Measurements from ENCODE around the gene DRGX.

Gene DRGX

DNA sequence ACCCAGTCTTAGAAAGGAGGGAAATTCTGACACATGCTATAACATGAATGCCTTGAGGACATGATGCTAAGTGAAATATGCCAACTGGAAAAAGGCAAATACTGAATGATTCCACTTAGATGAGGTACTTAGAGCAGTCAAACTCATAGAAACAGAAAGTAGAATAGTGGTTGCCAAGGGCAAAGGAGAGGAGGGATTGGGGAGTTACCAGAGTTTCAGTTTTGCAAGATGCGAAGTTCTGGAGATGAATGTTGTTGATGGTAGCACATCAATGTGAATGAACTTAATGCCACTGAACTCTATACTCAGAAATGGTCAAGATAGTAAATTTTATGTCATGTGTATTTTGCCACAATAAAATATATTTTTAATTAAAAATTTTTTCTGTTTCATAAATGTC lies 38.9 kb downstream of the DRGX start:
- TF ChIP-seq, protein P1, sequence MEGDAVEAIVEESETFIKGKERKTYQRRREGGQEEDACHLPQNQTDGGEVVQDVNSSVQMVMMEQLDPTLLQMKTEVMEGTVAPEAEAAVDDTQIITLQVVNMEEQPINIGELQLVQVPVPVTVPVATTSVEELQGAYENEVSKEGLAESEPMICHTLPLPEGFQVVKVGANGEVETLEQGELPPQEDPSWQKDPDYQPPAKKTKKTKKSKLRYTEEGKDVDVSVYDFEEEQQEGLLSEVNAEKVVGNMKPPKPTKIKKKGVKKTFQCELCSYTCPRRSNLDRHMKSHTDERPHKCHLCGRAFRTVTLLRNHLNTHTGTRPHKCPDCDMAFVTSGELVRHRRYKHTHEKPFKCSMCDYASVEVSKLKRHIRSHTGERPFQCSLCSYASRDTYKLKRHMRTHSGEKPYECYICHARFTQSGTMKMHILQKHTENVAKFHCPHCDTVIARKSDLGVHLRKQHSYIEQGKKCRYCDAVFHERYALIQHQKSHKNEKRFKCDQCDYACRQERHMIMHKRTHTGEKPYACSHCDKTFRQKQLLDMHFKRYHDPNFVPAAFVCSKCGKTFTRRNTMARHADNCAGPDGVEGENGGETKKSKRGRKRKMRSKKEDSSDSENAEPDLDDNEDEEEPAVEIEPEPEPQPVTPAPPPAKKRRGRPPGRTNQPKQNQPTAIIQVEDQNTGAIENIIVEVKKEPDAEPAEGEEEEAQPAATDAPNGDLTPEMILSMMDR (conservative IDR thresholded peaks at IDR 0.05; ENCODE audit: low read depth, low read length) = no peak
- no peak overlapping the region for H3K4me3 ChIP-seq (ENCODE audit: low read length)

DNA sequence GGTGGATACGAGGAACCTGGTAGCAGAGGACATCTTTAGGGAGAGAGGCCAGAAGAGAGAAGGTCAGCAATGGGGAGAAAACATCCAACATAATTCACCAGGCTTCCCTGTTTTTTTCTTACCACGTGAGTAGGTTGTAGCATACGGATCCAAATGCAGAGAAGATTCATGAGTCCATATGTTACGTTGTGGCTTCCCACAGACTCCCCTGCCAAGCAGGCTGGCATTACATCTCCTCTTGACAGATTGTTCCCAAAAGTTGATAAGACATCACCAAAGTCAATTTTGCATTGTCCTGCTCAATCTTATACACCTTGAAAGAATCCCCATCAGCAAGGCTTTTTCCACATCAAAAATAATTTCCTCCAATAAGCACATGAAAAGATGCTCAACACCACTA lies 39.7 kb downstream of the DRGX start:
- TF ChIP-seq, protein P1 (conservative IDR thresholded peaks at IDR 0.05; ENCODE audit: low read depth, low read length) = no peak
- no peak overlapping the region for H3K4me3 ChIP-seq (ENCODE audit: low read length)
- DNase-seq (ENCODE audit: low read depth) = no peak

More for the DNA sequence above, 38.9 kb downstream of the DRGX start:
- DNase-seq (ENCODE audit: low read depth) = no peak

DNA sequence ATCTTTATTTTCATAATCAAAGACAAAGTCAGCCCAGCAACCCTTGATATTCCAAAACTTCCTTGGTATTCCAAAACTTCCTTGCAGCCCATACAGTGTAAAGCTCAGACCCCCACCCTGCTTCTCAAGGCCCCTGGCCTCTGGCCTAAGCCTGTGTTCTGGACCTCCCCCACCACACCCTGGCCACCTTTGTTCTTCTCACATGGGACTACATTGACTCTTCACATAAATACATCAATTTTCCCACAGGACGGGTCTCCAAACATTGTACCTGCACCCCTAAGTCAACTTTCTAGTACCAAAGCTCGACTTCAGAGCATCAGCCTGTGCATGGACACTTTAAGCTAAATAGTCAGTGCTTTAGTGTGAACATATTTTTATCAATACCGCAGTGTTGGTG lies 40.7 kb downstream of the DRGX start:
- no peak for DNase-seq (ENCODE audit: low read depth)
- H3K4me3 ChIP-seq (ENCODE audit: low read length) = no peak overlapping the region
- TF ChIP-seq, protein P1 (conservative IDR thresholded peaks at IDR 0.05; ENCODE audit: low read depth, low read length) = no peak

DNA sequence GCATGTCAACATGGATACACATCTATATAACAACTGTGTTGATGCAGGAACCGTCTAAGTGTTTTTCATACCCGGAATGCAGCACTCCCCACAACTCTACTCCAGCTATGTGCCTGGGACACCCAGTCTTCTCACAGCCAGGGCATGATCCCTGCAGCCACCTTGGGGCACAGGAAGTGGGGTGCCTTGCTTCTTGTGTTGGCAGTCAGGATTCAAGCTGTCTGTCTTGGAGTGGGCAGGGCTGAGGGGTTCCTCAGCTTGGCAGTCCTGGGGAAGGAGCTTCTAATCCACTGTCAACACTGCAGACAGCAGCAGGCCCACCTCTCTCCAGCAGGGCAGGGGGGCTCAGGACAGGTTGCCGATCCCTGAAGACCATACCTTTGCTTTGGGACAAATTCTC lies 41.3 kb downstream of the DRGX start:
- H3K4me3 ChIP-seq (ENCODE audit: low read length) = no peak overlapping the region
- DNase-seq (ENCODE audit: low read depth) = no peak
- TF ChIP-seq, protein P1 (conservative IDR thresholded peaks at IDR 0.05; ENCODE audit: low read depth, low read length) = no peak

DNA sequence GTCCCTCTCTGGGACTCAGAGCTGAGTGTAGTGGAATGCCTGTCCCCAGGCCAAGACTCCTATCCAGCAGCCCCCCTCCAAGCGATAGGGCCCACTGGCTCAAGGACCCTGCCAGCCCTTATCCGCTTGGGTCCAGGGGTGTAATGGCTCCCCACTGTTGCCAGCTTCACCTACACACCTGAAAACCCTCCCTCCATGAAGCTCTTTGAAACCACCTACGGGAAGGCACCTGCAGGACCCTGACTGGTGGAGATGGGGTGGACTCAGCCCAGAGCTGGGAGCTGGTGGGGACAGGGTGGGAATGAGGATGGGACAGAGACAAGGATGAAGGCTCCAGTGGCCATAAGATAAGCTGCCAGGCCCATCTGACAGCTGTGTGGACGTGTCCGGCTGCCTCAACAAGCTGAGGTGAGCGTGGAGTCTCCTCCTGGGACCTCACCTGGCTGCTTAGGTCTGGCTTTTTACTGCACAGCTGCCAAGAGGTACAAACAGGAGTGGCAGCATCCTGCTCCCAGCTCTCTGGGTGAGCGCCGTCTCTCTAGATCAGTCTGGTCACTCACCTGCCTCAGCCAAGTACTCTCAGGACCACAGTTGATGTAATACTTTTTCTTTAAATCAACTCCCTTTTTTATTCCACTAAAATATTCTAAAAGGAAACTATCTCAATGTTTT lies 41.9 kb downstream of the DRGX start:
- DNase-seq (ENCODE audit: low read depth) = no peak
- TF ChIP-seq, protein P1 (conservative IDR thresholded peaks at IDR 0.05; ENCODE audit: low read depth, low read length) = no peak

DNA sequence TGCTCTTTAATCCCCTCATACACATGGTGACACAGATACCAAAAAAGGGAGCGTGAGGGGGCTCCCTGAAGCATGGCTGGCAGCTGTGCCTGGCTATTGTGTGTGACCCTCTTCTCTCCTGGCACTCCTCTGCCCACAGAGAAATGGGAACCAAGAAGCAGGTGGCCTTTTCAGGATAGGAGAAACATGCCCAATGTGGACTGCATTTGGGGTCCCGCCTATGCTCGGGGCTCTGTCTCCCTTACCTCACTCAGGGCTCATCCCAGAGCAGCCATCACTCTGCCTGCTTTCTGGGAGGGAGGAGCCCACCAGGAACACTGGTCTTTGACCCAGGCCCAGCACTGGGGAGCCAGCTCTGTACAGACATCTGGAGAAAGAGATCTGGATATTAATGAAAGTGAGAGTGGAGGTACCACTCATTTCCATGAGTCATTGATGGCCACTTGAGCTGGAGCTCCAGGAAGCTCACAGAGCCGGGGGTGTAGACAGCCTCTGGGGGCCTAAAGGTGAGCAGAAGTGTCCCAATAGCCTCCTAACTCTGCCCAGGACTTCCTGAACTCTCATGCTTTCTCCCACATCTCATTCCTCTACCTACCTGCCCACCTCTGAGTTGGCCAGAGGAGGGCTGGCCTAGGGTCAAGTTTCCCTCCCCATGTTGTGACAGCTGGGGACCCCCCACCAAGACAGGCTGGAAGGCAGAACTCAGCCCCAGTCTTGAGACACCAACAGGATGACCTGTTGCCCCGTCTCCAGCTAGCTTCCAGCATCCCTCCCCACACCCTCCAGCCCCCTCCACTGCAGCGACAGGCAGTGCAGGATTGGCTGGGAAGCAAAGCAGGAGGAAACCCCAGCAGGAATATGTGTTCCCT lies 42.6 kb downstream of the DRGX start:
- DNase-seq (ENCODE audit: low read depth) = no peak
- H3K4me3 ChIP-seq (ENCODE audit: low read length) = no peak overlapping the region
- TF ChIP-seq, protein P1 (conservative IDR thresholded peaks at IDR 0.05; ENCODE audit: low read depth, low read length) = no peak

More for the DNA sequence above, 41.9 kb downstream of the DRGX start:
- no peak overlapping the region for H3K4me3 ChIP-seq (ENCODE audit: low read length)
